ENCODE results near the gene NPIPB8.
"Not testable (repeated sequence)": the region's sequence is repeated elsewhere in the genome, so short reads cannot be mapped to it uniquely, and the experiment has no call there.

The NPIPB8 gene

DNA sequence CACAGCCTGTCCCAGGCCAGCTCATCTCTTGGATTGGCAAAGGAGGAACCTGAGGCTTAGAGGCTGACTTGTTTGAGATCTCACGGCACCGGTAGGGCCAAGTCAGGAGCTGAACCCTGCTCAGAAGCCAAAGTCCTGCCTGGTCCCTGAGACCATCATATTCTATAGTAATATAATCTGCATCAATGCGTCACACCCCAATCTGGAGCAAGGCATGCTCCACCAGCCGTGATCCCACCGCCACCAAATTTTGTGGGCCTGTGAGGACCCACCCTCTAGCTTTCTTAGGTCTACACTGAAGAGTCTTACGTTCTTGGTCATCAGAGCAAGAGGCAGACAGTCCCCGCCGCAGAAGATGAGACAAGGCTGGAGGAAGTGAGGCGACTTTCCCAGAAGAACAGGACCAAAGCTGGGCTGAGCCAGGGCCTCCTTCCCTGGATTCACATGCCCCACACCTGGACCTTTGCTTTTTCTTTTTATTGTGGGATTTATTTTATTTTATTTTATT, 30.7 kb upstream of the NPIPB8 start:
- DNase-seq, result no peak

DNA sequence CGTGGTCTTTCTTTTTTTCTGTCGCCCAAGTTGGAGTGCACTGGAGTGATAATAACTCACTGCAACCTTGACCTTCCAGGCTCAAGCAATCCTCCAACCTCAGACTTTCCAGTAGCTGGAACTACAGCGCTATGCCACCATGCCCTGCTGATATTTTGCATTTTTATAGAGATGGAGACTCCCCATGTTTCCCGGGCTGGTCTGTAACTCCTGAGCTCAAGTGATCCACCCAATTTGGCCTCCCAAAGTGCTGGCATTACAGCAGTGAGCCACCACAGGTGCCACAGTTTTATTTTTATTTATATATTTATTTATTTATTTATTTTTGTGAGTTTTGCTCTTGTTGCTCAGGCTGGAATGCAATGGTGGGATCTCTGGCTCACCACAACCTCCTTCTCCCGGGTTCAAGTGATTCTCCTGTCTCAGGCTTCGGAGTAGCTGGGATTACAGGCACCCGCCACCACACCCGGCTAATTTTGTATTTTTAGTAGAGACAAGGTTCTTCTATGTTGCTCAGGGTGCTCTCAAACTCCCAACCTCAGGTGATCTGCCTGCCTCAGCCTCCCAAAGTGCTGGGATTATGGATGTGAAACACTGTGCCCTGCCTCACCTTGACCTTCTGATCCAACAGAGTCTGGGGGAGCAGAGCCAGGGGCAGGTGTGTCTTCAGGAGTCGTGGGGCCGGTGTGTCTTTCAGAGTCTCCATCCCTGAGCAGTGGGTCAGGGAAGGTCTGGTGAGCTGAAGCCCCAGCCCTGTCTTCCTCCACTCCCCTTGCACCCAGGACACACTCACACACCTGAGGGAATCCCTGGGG, 30.0 kb upstream of the NPIPB8 start:
- DNase-seq, result not testable (repeated sequence)

DNA sequence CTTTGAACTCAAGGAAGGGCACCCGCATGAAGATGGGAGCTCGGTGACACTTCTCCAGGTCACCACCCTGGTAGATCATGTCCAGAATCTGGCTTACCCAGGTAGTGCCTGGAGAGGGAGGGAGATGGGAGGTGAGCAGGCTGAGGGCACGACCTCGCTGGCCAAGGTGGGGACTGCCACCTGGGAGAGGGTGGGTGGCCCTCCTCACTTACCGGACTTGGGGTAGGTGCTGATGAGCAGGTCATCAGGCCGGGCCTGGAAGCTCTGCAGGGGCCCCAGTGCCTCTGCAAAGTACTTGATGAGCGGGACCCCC, 29.4 kb upstream of the NPIPB8 start:
- not testable (repeated sequence) for DNase-seq

- DNase-seq, result not testable (repeated sequence)
Measured at GRCh38 chr16:28608867-28609596, 28.8 kb upstream of the NPIPB8 start.

- DNase-seq, result no peak
Measured at GRCh38 chr16:28609631-28610594, 28.0 kb upstream of the NPIPB8 start, which contains the start of gene SULT1A1. Gene SULT1A1 (minus strand): TSS chr16:28610044. CDS start chr16:28608855, 1,189 bp downstream.

- DNase-seq, result no peak
Measured at GRCh38 chr16:28610595-28611191, 27.2 kb upstream of the NPIPB8 start.

GRCh38 chr16:28612359-28613280, 25.2 kb upstream of the NPIPB8 start:
- DNase-seq, result not testable (repeated sequence)

DNA sequence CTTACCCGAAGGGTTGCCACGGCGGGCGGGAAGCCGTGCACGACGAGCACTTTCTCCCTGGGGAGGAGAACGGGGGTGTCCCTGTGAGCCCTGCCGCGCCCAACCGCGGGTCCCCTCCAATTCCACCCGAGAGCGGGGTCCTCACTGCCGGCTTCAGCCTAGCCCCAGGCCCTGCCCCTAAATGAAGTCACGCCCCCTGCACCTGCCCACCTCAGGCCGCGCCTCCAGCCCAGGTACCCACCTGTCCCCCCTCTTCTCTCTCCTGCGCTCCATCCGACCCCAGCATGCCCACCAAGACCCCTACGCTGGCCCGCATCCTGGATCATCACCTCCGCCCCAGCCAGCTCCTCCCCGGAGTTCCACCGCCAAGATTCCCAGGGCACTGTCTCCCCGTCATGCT, 24.0 kb upstream of the NPIPB8 start:
- DNase-seq, result not testable (repeated sequence)

- DNase-seq, result not testable (repeated sequence)
Measured at GRCh38 chr16:28614561-28614960, 23.3 kb upstream of the NPIPB8 start.

GRCh38 chr16:28615486-28616223, 22.2 kb upstream of the NPIPB8 start:
- not testable (repeated sequence) for DNase-seq

- DNase-seq, result not testable (repeated sequence)
Measured at GRCh38 chr16:28616224-28616577, 21.7 kb upstream of the NPIPB8 start.

DNA sequence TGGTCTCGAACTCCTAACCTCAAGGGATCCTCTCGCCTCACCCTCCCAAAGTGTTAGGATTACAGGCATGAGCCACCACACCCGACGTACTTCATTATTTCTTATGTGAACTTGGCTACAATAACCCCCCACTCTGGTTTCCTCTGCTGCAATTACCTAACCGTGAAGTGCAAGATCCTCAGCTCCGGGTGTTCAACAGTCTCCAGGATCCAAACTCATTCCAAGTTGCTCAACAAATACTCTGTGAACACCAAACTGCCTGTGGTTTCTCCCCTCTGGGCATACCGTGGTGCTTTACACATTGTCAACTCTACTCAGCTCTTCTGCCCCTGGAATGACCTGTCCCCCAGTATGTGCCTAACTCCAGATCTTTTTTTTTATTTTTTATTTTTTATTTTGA, 21.2 kb upstream of the NPIPB8 start:
- DNase-seq, result no peak

GRCh38 chr16:28617874-28618273, 20.0 kb upstream of the NPIPB8 start:
- no peak for DNase-seq

GRCh38 chr16:28620316-28620715, 17.5 kb upstream of the NPIPB8 start:
- DNase-seq, result not testable (repeated sequence)

- no peak for DNase-seq
Measured at GRCh38 chr16:28621481-28622155, 16.2 kb upstream of the NPIPB8 start.

GRCh38 chr16:28622532-28623171, 15.2 kb upstream of the NPIPB8 start:
- not testable (repeated sequence) for DNase-seq

GRCh38 chr16:28623172-28623711, 14.6 kb upstream of the NPIPB8 start:
- peak; percentile 69 for DNase-seq

DNA sequence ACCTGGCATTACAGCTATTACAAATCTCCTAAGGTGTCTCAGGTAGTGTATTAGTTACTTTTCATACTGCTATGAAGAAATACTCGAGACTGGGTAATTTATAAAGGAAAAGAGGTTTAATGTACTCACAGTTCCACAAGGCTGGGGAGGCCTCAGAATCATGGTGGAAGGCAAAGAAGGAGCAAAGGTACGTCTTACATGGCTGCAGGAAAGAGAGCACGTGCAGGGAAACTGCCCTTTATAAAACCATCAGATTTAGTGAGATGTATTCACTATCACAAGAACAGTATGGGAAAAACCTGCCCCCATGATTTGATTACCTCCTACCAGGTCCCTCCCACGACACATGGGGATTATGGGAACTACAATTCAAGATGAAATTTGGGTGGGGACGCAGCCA, 7.0 kb upstream of the NPIPB8 start:
- DNase-seq, result not testable (repeated sequence)

All from stimulated activated CD4-positive, alpha-beta T cell treated with anti-CD3 and anti-CD28 coated beads, Interleukin-4, amount 100 ng/mL, for 24 hours (primary cell).